OCI-LY1 (cell line): Measurements from ENCODE around the gene LIAS.
"Not testable (repeated sequence)": the region's sequence is repeated elsewhere in the genome, so short reads cannot be mapped to it uniquely, and the experiment has no call there.

ENCODE experiments used
- H2AFZ ChIP-seq: fragments of 200-600 bp; sonication (generic), shearing (Covaris generic); 2 replicates; pipeline ENCODE4 v1.6.0; 2014; ENCODE audit warnings: antibody characterized with exemption, mild to moderate bottlenecking, low read length
- H3F3A ChIP-seq: fragments of 200-600 bp; sonication (generic), shearing (Covaris generic); 2 replicates; pipeline ENCODE4 v1.6.0; 2014; ENCODE audit warnings: mild to moderate bottlenecking, antibody characterized with exemption, low read length, moderate library complexity; ENCODE audit not compliant: insufficient read depth
- H3K27ac ChIP-seq: fragments of 200-600 bp; sonication (generic); 2 replicates; pipeline ENCODE4 v1.5.1; 2014; ENCODE audit warnings: low read length, mixed run types, mild to moderate bottlenecking, low read depth; ENCODE audit not compliant: poor library complexity, severe bottlenecking
- H3K27me3 ChIP-seq: fragments of 200-600 bp; sonication (generic); 2 replicates; pipeline ENCODE4 v1.6.0; 2014; ENCODE audit warnings: antibody characterized with exemption, mild to moderate bottlenecking, low read length, moderate library complexity; ENCODE audit not compliant: insufficient read depth
- H3K36me3 ChIP-seq: fragments of 200-600 bp; sonication (generic); 2 replicates; pipeline ENCODE4 v1.6.1; 2014; ENCODE audit warnings: mild to moderate bottlenecking, antibody characterized with exemption, low read length, moderate library complexity, mixed read lengths; ENCODE audit not compliant: insufficient read depth
- H3K4me1 ChIP-seq: fragments of 200-600 bp; sonication (generic); 2 replicates; pipeline ENCODE4 v1.5.1; 2014; ENCODE audit warnings: mild to moderate bottlenecking, low read length, moderate library complexity; ENCODE audit not compliant: insufficient read depth, severe bottlenecking
- H3K4me2 ChIP-seq: fragments of 200-600 bp; sonication (generic), shearing (Covaris generic); 2 replicates; pipeline ENCODE4 v1.6.1; 2014; ENCODE audit warnings: low read length
- H3K4me3 ChIP-seq: fragments of 200-600 bp; sonication (generic); 2 replicates; pipeline ENCODE4 v1.5.1; 2014; ENCODE audit warnings: low read length, low read depth, mild to moderate bottlenecking, mixed read lengths; ENCODE audit not compliant: poor library complexity, severe bottlenecking
- H3K79me2 ChIP-seq: fragments of 200-600 bp; shearing (Covaris generic); 2 replicates; pipeline ENCODE4 v1.6.1; 2016; ENCODE audit warnings: mixed run types, low read length, mixed read lengths; ENCODE audit not compliant: insufficient read depth
- H3K9ac ChIP-seq: fragments of 200-600 bp; sonication (generic), shearing (Covaris generic); 2 replicates; pipeline ENCODE4 v1.6.1; 2014; ENCODE audit warnings: mild to moderate bottlenecking, low read length, mixed read lengths
- H3K9me2 ChIP-seq: fragments of 200-600 bp; sonication (generic), shearing (Covaris generic); 2 replicates; pipeline ENCODE4 v1.6.1; 2014; ENCODE audit warnings: low read depth, mild to moderate bottlenecking, low read length, mixed read lengths
- H3K9me3 ChIP-seq: fragments of 200-600 bp; shearing (Covaris generic); 2 replicates; pipeline ENCODE4 v1.6.1; 2014; ENCODE audit warnings: low read length, mixed read lengths
- H4K20me1 ChIP-seq: fragments of 200-600 bp; sonication (generic), shearing (Covaris generic); 2 replicates; pipeline ENCODE4 v1.6.0; 2016; ENCODE audit warnings: mild to moderate bottlenecking, low read length; ENCODE audit not compliant: insufficient read depth
- EZH2 ChIP-seq: fragments of 200-600 bp; sonication (generic), shearing (Covaris generic); IDR thresholded peaks from 2 replicates; pipeline ENCODE4 v1.8.0; 2017; ENCODE audit warnings: borderline replicate concordance, mixed run types, mild to moderate bottlenecking, antibody characterized with exemption, low read length, moderate library complexity, mixed read lengths
- TF ChIP-seq, protein P1 (sequence below): fragments of 200-600 bp; sonication (generic), shearing (Covaris generic); IDR thresholded peaks from 2 replicates; pipeline ENCODE4 v1.5.1; 2017; ENCODE audit warnings: mild to moderate bottlenecking, antibody characterized with exemption, low read length, moderate library complexity, mixed read lengths

Gene LIAS

DNA sequence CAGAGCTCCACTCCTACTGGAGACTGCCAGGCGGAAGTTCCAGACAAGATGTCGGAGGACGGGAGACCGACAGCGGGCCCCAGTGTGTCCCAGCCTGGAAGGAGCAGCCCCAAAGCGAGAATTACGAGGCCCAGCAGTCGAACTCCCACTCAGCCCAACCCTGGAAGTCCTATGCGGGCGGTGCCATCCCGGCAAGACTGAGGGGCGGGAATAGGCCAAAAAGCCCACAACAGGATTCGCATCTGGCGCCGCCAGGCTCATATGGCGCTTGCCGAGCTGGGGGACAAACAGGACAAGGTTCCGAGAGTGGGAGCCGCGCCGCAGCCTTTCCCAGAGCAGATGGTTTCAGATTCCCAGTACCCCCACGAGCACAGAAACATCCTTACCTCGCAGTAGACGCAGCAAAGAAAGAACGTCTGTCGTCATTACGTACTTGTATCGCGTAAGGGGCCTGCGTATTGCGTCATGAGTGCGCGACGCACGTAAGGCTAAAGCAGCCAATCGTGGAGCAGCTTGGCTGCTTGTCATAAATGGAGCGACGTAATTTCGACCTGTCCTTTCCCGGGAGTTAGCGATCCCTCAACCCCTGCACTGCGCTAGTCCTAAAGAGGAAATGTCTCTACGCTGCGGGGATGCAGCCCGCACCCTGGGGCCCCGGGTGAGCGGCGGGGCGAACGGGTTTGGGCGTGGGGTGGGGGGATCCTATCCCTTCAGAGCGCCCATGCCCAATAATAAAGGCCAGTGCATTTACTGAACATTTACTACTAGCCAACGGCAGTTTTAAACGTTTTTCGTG lies at the start of gene LIAS, which contains the start of gene RPL9:
TSS of gene LIAS (plus strand) at position 552 of the 796 bp plus-strand sequence. CDS start at position 614, 62 bp downstream.
TSS of gene RPL9 (minus strand) at position 418 of the 796 bp plus-strand sequence. CDS start 483 bp downstream, outside the sequence.
- Histone ChIP-seq H3K27ac (peak within 1 kb of the TSS; percentile 81), H3F3A (0 out of 2 replicates have a peak, but pooled peaks cover 3% of the 10 kb centered on the region), H2AFZ (no peak within 1 kb of the TSS), H3K79me2 (peaks cover 22% of the 10 kb centered on the region), H4K20me1 (peaks cover 7% of the 10 kb centered on the region; the same call in 1 of the 2 replicates), H3K36me3 (peaks cover 66% of the 10 kb centered on the region), H3K4me3 (peak within 1 kb of the TSS; percentile 90), H3K9ac (peak within 1 kb of the TSS; percentile 92), H3K4me1 (peaks cover 30% of the 10 kb centered on the region), H3K9me2 (no peaks in the 10 kb centered on the region), H3K27me3 (no peaks in the 10 kb centered on the region), H3K9me3 (no peaks in the 10 kb centered on the region), H3K4me2 (peak within 1 kb of the TSS; percentile 98)
- TF ChIP-seq, protein P1, sequence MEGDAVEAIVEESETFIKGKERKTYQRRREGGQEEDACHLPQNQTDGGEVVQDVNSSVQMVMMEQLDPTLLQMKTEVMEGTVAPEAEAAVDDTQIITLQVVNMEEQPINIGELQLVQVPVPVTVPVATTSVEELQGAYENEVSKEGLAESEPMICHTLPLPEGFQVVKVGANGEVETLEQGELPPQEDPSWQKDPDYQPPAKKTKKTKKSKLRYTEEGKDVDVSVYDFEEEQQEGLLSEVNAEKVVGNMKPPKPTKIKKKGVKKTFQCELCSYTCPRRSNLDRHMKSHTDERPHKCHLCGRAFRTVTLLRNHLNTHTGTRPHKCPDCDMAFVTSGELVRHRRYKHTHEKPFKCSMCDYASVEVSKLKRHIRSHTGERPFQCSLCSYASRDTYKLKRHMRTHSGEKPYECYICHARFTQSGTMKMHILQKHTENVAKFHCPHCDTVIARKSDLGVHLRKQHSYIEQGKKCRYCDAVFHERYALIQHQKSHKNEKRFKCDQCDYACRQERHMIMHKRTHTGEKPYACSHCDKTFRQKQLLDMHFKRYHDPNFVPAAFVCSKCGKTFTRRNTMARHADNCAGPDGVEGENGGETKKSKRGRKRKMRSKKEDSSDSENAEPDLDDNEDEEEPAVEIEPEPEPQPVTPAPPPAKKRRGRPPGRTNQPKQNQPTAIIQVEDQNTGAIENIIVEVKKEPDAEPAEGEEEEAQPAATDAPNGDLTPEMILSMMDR = no peak
- TF ChIP-seq EZH2 = no peak

DNA sequence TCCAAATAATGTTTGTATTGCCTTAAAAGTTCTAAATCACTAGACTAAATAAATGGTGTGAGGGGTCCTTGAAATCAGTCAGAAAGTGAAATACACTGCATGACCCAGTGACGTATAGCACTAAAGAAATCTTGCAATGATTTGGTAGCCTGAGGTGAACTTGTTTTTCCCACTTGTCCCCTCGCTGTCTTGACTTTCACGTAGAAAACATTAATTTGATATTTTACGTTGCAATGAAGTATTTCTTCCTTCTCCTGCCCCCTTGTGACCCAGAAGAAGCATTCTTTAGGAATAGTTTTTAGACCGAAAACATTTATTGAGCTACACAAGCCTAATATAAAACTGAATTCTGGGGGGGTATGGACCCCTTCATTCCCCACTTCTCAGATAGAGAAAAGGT lies 48.4 kb upstream of the LIAS start:
- no peaks in the 10 kb centered on the region for H3F3A ChIP-seq
- H3K4me1 ChIP-seq = peaks cover 11% of the 10 kb centered on the region
- H3K79me2 ChIP-seq = no peaks in the 10 kb centered on the region
- no peak overlapping the region for H3K9ac ChIP-seq
- H3K4me3 ChIP-seq = no peak overlapping the region
- H3K4me2 ChIP-seq = peak overlapping the region; percentile 37
- H3K27ac ChIP-seq = no peak overlapping the region
- H3K36me3 ChIP-seq = no peaks in the 10 kb centered on the region
- H4K20me1 ChIP-seq = no peaks in the 10 kb centered on the region
- H2AFZ ChIP-seq = peak overlapping the region; percentile 54; the same call in 1 of the 2 replicates
- TF ChIP-seq EZH2 = no peak
- TF ChIP-seq, protein P1 = peak; percentile 43; the same call in 1 of the 2 replicates
- no peaks in the 10 kb centered on the region for H3K9me2 ChIP-seq
- H3K27me3 ChIP-seq = no peaks in the 10 kb centered on the region
- no peaks in the 10 kb centered on the region for H3K9me3 ChIP-seq

DNA sequence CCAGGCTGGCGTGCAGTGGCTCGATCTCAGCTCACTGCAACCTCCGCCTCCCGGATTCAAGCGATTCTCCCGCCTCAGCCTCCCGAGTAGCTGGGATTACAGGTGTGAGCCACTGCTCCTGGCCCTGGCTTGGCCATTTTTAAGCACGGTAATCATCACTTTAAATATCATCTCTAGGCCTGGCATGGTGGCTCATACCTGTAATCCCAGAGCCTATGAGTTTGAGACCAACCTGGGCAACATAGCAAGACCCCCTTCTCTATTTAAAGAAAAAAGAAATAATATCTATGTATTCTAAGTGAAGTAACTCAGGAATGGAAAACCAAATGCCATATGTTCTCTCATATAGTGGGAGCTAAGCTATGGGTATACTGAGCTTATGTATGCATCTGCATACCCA lies 47.3 kb upstream of the LIAS start:
- H3K36me3 ChIP-seq, H3K4me3 ChIP-seq, H3K79me2 ChIP-seq, H4K20me1 ChIP-seq, H2AFZ ChIP-seq, H3K27ac ChIP-seq, H3K9me3 ChIP-seq, H3K9ac ChIP-seq, H3F3A ChIP-seq, H3K9me2 ChIP-seq, H3K4me2 ChIP-seq, H3K27me3 ChIP-seq: not testable (repeated sequence)
- H3K4me1 ChIP-seq = peaks cover 11% of the 10 kb centered on the region
